ENCODE results near the gene SBF2.

GRCh38 chr11:9780929-9781328, 513.1 kb downstream of the SBF2 start:
- TF ChIP-seq CTCF (IDR thresholded peaks at IDR 0.05) (no peak), POLR2A (IDR thresholded peaks at IDR 0.05) (no peak)

All from tibial nerve (tissue), 3 donors.